GM21447 (cell line): ENCODE data around the gene FMO5.

ENCODE experiments used
- ATAC-seq: cut with Tn5 transposase; IDR thresholded peaks from one replicate; pipeline ENCODE4 v1.9.1; 2021; ENCODE audit not compliant: unreplicated experiment

The FMO5 gene

GRCh38 chr1:147152772-147153171 lies 72.4 kb downstream of the FMO5 start:
- ATAC-seq: no peak

GRCh38 chr1:147151244-147151643 lies 73.9 kb downstream of the FMO5 start:
- no peak for ATAC-seq

GRCh38 chr1:147142886-147143285 lies 82.3 kb downstream of the FMO5 start:
- no peak for ATAC-seq
